Keratinocyte (primary cell): ENCODE results near the gene TAF1C.

Experiments used
- EZH2 ChIP-seq: IDR thresholded peaks from one replicate; pipeline ENCODE4 v1.6.1; 2012; ENCODE audit warnings: inconsistent platforms, mild to moderate bottlenecking, low read length, moderate library complexity
- TF ChIP-seq, protein P1 (sequence below), 3 experiments: IDR thresholded peaks in 1 of 3; conservative IDR thresholded peaks in 1 of 3; optimal IDR thresholded peaks in 1 of 3; 2 replicates in 2 of 3; 3 replicates in 1 of 3; pipeline versions ENCODE3 to v1.5.1; 2011; ENCODE audit warnings: low read length in 3 of 3, mild to moderate bottlenecking in 3 of 3, moderate library complexity in 2 of 3, control low read depth in 1 of 3, inconsistent platforms in 1 of 3; ENCODE audit not compliant: insufficient read depth in 2 of 3; ENCODE audit errors: extremely low read depth in 1 of 3

DNA sequence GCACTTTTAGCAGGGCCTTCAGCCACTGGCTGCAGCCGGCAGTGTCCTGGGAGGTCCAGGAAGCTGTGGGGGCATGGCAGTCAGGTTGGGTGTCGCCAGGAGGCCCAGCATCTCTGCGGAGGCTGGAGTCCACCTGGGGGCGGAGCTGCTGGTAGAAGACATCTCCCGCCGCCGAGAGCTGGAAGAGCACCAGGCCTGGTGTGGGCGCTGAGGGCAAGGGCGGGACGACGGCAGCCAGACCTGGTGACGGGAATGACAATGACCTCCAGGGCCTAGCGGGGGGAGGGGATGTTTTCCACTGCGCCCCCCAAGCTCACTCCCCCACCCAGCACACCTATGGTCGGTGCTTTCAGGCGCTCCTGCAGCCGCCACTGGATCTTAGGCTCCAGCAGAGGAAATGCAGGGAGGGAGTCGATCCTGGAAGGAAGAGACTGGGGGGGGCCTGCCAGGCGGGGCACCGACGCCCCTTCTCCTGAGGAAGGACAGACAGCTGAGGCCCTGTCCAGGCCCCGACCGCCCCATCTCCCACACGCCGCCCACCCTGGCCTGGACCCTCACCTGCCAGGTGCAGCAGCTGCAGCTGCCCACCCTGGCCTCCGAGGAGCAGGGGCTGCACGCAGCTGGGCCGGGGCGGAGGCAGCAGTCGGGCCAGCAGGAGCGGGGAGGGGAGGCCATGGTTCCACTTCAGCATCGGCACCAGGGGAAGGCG, 7.1 kb downstream of the TAF1C start:
- TF ChIP-seq, protein P1, sequence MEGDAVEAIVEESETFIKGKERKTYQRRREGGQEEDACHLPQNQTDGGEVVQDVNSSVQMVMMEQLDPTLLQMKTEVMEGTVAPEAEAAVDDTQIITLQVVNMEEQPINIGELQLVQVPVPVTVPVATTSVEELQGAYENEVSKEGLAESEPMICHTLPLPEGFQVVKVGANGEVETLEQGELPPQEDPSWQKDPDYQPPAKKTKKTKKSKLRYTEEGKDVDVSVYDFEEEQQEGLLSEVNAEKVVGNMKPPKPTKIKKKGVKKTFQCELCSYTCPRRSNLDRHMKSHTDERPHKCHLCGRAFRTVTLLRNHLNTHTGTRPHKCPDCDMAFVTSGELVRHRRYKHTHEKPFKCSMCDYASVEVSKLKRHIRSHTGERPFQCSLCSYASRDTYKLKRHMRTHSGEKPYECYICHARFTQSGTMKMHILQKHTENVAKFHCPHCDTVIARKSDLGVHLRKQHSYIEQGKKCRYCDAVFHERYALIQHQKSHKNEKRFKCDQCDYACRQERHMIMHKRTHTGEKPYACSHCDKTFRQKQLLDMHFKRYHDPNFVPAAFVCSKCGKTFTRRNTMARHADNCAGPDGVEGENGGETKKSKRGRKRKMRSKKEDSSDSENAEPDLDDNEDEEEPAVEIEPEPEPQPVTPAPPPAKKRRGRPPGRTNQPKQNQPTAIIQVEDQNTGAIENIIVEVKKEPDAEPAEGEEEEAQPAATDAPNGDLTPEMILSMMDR (optimal IDR thresholded peaks at IDR 0.05 in 1 of 3, IDR thresholded peaks at IDR 0.05 in 1 of 3, conservative IDR thresholded peaks at IDR 0.05 in 1 of 3; ENCODE audit: extremely low read depth in 1 of 3, insufficient read depth in 2 of 3, low read length in 3 of 3), result no peak
- TF ChIP-seq EZH2, result no peak
